CD4-positive, alpha-beta memory T cell (primary cell): ENCODE data around the gene FAM216B. TPM values are rescaled to one million over a fixed set of nuclear protein-coding genes. Genes with fewer than 3 reads are reported as not detected.

Experiments used
- CTCF ChIA-PET: fragments of 350-600 bp; sonication (Branson Sonifier 250); formaldehyde crosslinking; loops from one replicate; lab custom pipeline; 2021; ENCODE audit warnings: inconsistent platforms; ENCODE audit not compliant: partially characterized antibody; lab: Charles Lee
- POLR2A ChIA-PET: fragments of 350-600 bp; sonication (Branson Sonifier 250); formaldehyde crosslinking; loops from one replicate; lab custom pipeline; 2021; ENCODE audit not compliant: partially characterized antibody; lab: Charles Lee
- DNase-seq, 5 donors: peaks; one replicate each; pipeline versions ENCODE4 v3.0.0 to v3.0.0-alpha.2; 2020 to 2022; ENCODE audit warnings: mixed read lengths in 1 of 5
- H3K27ac ChIP-seq: one replicate; pipeline ENCODE4 v1.7.0; 2013; ENCODE audit warnings: low read depth, low read length
- H3K27me3 ChIP-seq: 2 replicates; pipeline ENCODE4 v1.7.0; 2013; ENCODE audit warnings: mild to moderate bottlenecking, low read length, moderate library complexity; ENCODE audit not compliant: insufficient read depth
- H3K36me3 ChIP-seq: 2 replicates; pipeline ENCODE4 v1.7.0; 2013; ENCODE audit warnings: mild to moderate bottlenecking, low read length, moderate library complexity; ENCODE audit not compliant: insufficient read depth
- H3K4me1 ChIP-seq: 2 replicates; pipeline ENCODE4 v1.7.0; 2013; ENCODE audit warnings: mild to moderate bottlenecking, low read length, moderate library complexity; ENCODE audit not compliant: insufficient read depth
- H3K4me3 ChIP-seq, 2 donors: one replicate each; pipeline ENCODE4 v1.7.0; 2013; ENCODE audit warnings: low read length in 2 of 2, mild to moderate bottlenecking in 1 of 2
- H3K9me3 ChIP-seq, 2 donors: one replicate each; pipeline ENCODE4 v1.7.0; 2013; ENCODE audit warnings: low read length in 2 of 2, control low read depth in 1 of 2; ENCODE audit not compliant: control insufficient read depth in 1 of 2
- H3K27ac Mint-ChIP-seq, 7 donors: one replicate each; pipeline ENCODE4 v1.8.0; 2020 to 2021; ENCODE audit warnings: mixed read lengths in 7 of 7, mild to moderate bottlenecking in 6 of 7, inconsistent platforms in 3 of 7, moderate library complexity in 3 of 7
- H3K27me3 Mint-ChIP-seq, 2 donors: one replicate each; pipeline ENCODE4 v1.8.0; 2020 to 2021; ENCODE audit warnings: mixed read lengths in 2 of 2
- H3K36me3 Mint-ChIP-seq, 2 donors: one replicate each; pipeline ENCODE4 v1.8.0; 2020 to 2021; ENCODE audit warnings: mixed read lengths in 2 of 2, inconsistent platforms in 1 of 2, mild to moderate bottlenecking in 1 of 2
- H3K4me1 Mint-ChIP-seq, 4 donors: one replicate each; pipeline ENCODE4 v1.8.0; 2020 to 2021; ENCODE audit warnings: mixed read lengths in 4 of 4, mild to moderate bottlenecking in 1 of 4
- H3K4me3 Mint-ChIP-seq, 8 donors: one replicate each; pipeline ENCODE4 v1.8.0; 2020 to 2021; ENCODE audit warnings: mixed read lengths in 8 of 8, mild to moderate bottlenecking in 7 of 8, moderate library complexity in 6 of 8, inconsistent platforms in 3 of 8
- H3K9me3 Mint-ChIP-seq, 8 donors: one replicate each; pipeline ENCODE4 v1.8.0; 2020 to 2021; ENCODE audit warnings: mixed read lengths in 8 of 8, mild to moderate bottlenecking in 5 of 8, inconsistent platforms in 3 of 8, moderate library complexity in 1 of 8
- intact Hi-C: fragments of 100-400 bp; cut with micrococcal nuclease; formaldehyde crosslinking; loops from one replicate; pipeline ENCODE4 v1.15.1; 2023
- polyA plus RNA-seq, 2 donors: library from polyadenylated mRNA; unstranded; fragments of 300-500 nt; fragmentation: Illumina TruSeq; gene quantifications; one replicate each; pipeline ENCODE4 v1.2.3, GENCODE V29; 2021
- total RNA-seq, 2 experiments: library from RNA; stranded (reverse); gene quantifications; one replicate each; pipeline ENCODE4 v1.2.3, GENCODE V29; 2021

Gene FAM216B
- total and polyA plus RNA-seq, 4 experiments from 2014 or later = not detected

DNA sequence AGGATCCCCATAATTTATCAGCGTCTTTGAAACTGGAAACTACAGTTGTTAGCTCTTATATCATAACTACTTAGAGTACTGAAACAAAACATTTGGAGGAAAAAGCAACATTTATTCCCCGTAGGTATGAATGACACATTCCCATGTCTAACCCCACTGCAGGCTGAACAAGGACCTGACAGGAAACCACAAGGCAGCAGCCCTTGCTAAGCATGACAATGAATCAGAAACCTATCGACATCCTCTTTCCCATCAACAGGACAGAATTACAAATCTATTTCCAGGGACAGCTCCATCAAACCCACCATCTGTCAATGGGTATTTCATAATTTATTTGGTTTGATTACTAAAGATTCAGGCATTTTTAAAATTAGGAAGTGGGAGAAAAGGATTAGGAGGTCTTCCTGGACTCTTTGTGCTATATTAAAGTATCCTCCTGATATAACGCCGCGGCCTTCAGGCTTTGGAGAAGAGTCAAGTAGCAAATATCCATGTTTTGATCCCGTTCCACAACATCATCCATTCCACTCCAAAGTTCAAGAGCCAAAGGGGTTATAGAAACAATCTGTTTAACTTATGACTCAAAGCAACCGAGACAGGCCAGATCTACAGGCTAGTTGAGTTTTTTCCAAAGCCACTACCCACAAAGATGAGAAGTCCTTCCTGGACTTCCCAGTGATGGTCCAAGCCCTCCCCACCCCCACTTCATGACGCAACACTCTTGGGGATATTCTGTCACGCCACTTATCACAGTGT lies 51.1 kb downstream of the FAM216B start:
- no peak overlapping the region for H3K27ac Mint-ChIP-seq
- DNase-seq = no peak
- Histone ChIP-seq H3K36me3 (no peaks in the 10 kb centered on the region), H3K9me3 (no peaks in the 10 kb centered on the region), H3K27me3 (no peaks in the 10 kb centered on the region), H3K27ac (no peak overlapping the region), H3K4me1 (no peaks in the 10 kb centered on the region), H3K4me3 (no peak overlapping the region)
- H3K27me3 Mint-ChIP-seq = peaks cover 0 to 8% of the 10 kb centered on the region in 2 donors
- no peaks in the 10 kb centered on the region for H3K36me3 Mint-ChIP-seq
- intact Hi-C loops = no loop called here
- no peak overlapping the region for H3K4me3 Mint-ChIP-seq
- ChIA-PET CTCF (no interaction called here), POLR2A (no interaction called here)
- no peaks in the 10 kb centered on the region for H3K9me3 Mint-ChIP-seq
- no peaks in the 10 kb centered on the region for H3K4me1 Mint-ChIP-seq

DNA sequence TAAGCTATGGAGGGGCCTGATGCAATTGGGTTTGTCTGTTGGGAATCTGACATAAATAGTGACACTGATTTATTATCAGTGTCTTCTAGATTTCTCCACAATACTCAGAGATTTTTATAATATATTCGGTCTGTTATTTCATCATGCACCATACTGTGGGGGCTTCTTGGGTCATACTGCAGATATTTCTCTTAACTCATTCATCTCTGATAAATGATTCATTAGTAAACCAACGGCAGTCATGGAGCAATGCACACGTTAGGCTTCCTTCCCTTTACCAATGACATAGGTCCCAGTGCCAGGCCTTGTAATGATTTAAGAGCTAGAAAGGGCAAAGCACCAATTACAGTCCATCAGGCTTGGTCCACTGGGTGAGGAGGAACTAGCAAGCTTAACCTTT lies 53.6 kb downstream of the FAM216B start:
- DNase-seq = no peak
- H3K27me3 ChIP-seq = no peaks in the 10 kb centered on the region
- no peak overlapping the region for H3K27ac ChIP-seq
- no peaks in the 10 kb centered on the region for H3K36me3 ChIP-seq
- intact Hi-C loops = no loop called here
- H3K9me3 ChIP-seq = no peaks in the 10 kb centered on the region
- H3K4me1 ChIP-seq = no peaks in the 10 kb centered on the region
- ChIA-PET POLR2A (no interaction called here), CTCF (no interaction called here)
- Mint-ChIP-seq H3K27me3 (peaks cover 0 to 8% of the 10 kb centered on the region in 2 donors), H3K4me3 (no peak overlapping the region), H3K4me1 (no peaks in the 10 kb centered on the region), H3K36me3 (no peaks in the 10 kb centered on the region), H3K27ac (no peak overlapping the region), H3K9me3 (no peaks in the 10 kb centered on the region)
- H3K4me3 ChIP-seq = no peak overlapping the region

DNA sequence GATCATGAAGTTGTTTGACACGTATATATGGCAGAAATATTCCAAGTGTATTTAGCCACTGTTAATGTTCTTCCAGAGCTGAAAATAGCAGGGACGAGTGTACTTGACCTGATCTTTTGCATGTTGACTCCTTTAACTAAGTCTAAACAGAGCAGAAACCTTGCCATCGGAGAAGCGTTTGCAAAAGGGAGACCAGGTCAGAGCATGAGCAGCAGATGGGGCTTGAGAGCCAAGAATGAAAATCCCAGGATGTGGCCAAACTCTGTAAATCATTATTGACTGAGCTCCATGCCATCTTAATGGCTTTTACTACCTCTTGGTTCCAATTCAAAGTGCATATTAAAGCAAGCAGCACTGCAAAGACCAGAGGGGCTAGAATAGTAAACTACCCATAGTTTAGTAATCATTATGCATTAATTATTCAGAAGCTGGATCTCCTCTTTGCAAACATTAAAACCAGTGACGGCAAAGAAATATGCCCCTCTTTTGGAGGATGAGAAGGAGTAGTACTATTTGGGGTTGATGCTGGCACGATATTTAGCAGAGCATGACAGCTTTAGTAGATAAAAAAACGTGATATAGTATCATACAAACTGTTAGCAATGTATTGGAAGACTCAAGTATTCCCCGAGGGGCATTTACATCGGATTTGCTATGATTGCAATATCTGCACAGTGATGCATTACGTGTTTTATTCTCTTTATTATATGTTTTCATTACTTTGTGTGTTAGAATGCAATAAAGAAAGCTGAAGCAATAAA lies 55.7 kb downstream of the FAM216B start:
- H3K27ac Mint-ChIP-seq = no peak overlapping the region
- no peaks in the 10 kb centered on the region for H3K9me3 Mint-ChIP-seq
- H3K4me1 ChIP-seq = no peaks in the 10 kb centered on the region
- no peaks in the 10 kb centered on the region for H3K36me3 Mint-ChIP-seq
- H3K4me3 ChIP-seq = no peak overlapping the region
- ChIA-PET POLR2A (no interaction called here), CTCF (no interaction called here)
- no peaks in the 10 kb centered on the region for H3K27me3 ChIP-seq
- no peak overlapping the region for H3K27ac ChIP-seq
- H3K4me3 Mint-ChIP-seq = no peak overlapping the region
- no peaks in the 10 kb centered on the region for H3K36me3 ChIP-seq
- H3K4me1 Mint-ChIP-seq = no peaks in the 10 kb centered on the region
- DNase-seq = no peak
- peaks cover 0 to 4% of the 10 kb centered on the region in 2 donors for H3K27me3 Mint-ChIP-seq
- intact Hi-C loops = no loop called here
- no peaks in the 10 kb centered on the region for H3K9me3 ChIP-seq

Other genes starting within 250 kb of the FAM216B start
- under 1 TPM; 0.33 to 0.38 TPM for gene TNFSF11, start 207.4 kb upstream of the FAM216B start, total RNA-seq
- gene TNFSF11, start 207.4 kb upstream of the FAM216B start, polyA plus RNA-seq = under 1 TPM; 0.18 to 0.33 TPM
- 10 to 100 TPM; 17.1 to 19.4 TPM for gene EPSTI1, start 210.7 kb downstream of the FAM216B start, total RNA-seq
- 10 to 100 TPM; 11.4 to 19.1 TPM for gene EPSTI1, start 210.7 kb downstream of the FAM216B start, polyA plus RNA-seq
- gene DNAJC15, start 242.0 kb downstream of the FAM216B start, total RNA-seq = 10 to 100 TPM in 1 of 2 experiments, 1 to 10 TPM in 1; 9.7 to 11.1 TPM
- 10 to 100 TPM; 14.8 to 16.0 TPM for gene DNAJC15, start 242.0 kb downstream of the FAM216B start, polyA plus RNA-seq